SJSA1 (cell line): Measurements from ENCODE around the gene CCNB2. TPM values are rescaled to one million over a fixed set of nuclear protein-coding genes. Genes with fewer than 3 reads are reported as not detected.

Source experiments
- DNase-seq, 2 experiments: peaks; one replicate each; pipeline ENCODE4 v3.0.0-alpha.2; 2015 to 2020; ENCODE audit warnings: low spot score in 2 of 2, low read depth in 1 of 2
- H3K27ac ChIP-seq: fragments of 250-450 bp; sonication (Bioruptor Pico); 2 replicates; pipeline ENCODE4 v1.5.1; 2020; ENCODE audit warnings: mild to moderate bottlenecking, moderate library complexity
- H3K27me3 ChIP-seq: fragments of 250-450 bp; sonication (Bioruptor Pico); replicated peaks from 2 replicates; pipeline ENCODE4 v1.5.1; 2020; ENCODE audit warnings: mild to moderate bottlenecking, moderate library complexity
- H3K36me3 ChIP-seq: fragments of 250-450 bp; sonication (Bioruptor Pico); 2 replicates; pipeline ENCODE4 v1.5.1; 2020; ENCODE audit warnings: mild to moderate bottlenecking
- H3K4me1 ChIP-seq: fragments of 250-450 bp; sonication (Bioruptor Pico); replicated peaks from 2 replicates; pipeline ENCODE4 v1.6.1; 2021; ENCODE audit warnings: mild to moderate bottlenecking
- H3K4me3 ChIP-seq: fragments of 250-450 bp; sonication (Bioruptor Pico); 2 replicates; pipeline ENCODE4 v1.5.1; 2020; ENCODE audit warnings: mild to moderate bottlenecking
- H3K9me3 ChIP-seq: fragments of 250-450 bp; sonication (Bioruptor Pico); replicated peaks from 2 replicates; pipeline ENCODE4 v1.5.1; 2020; ENCODE audit warnings: mild to moderate bottlenecking
- total RNA-seq: library from RNA; depleted of rRNA; stranded (reverse); fragments of >200 nt; shearing (Covaris generic); gene quantifications from 2 replicates; pipeline ENCODE4 v1.2.3, GENCODE V29; 2014; rRNA removed

The CCNB2 gene
- total RNA-seq, result 83.8 and 127 TPM in 2 replicates

- no peaks in the 10 kb centered on the region for H3K27me3 ChIP-seq
- peak within 1 kb of the TSS; percentile 84 for H3K4me3 ChIP-seq
- peaks cover 10% of the 10 kb centered on the region for H3K4me1 ChIP-seq
- peak within 1 kb of the TSS; percentile 97 for H3K27ac ChIP-seq
- no peaks in the 10 kb centered on the region for H3K9me3 ChIP-seq
- peak; percentile 86 to 91 for DNase-seq
- peaks cover 40% of the 10 kb centered on the region for H3K36me3 ChIP-seq
Observed at GRCh38 chr15:59104912-59105732, at the start of gene CCNB2. TSS of gene CCNB2 (plus strand) at chr15:59105146. CDS start at chr15:59105269, 123 bp downstream.

DNA sequence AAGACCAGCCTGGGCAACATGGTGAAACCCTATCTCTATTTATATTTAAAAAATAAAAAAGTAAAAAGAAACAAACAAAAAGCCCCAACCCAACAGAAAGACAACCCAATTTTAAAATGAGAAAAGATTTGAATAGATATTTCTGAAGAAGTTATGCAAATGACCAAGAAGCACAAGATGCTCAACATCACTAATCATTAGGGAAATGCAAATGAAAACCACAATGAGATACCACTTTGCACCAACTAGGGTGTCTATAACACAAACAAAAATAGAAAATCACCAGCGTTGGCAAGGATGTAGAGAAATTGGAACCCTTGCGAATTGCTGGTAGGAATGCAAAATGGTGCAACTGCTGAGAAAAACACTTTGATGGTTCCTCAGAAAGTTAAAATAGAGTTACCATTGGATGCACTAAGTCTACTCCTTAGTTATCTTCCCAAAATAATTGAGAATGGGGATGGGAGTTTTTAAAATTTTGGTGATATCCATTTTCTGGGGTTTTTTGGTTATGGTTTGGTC lies 45.8 kb upstream of the CCNB2 start:
- DNase-seq, result no peak
- H3K4me1 ChIP-seq, result no peaks in the 10 kb centered on the region
- no peak overlapping the region for H3K4me3 ChIP-seq
- H3K9me3 ChIP-seq, result no peaks in the 10 kb centered on the region
- peaks cover 93% of the 10 kb centered on the region for H3K36me3 ChIP-seq
- H3K27me3 ChIP-seq, result no peaks in the 10 kb centered on the region
- H3K27ac ChIP-seq, result no peak overlapping the region

- no peaks in the 10 kb centered on the region for H3K4me1 ChIP-seq
- H3K4me3 ChIP-seq, result no peak overlapping the region
- H3K9me3 ChIP-seq, result no peaks in the 10 kb centered on the region
- H3K27me3 ChIP-seq, result no peaks in the 10 kb centered on the region
- no peak for DNase-seq
- H3K27ac ChIP-seq, result no peak overlapping the region
- H3K36me3 ChIP-seq, result peaks cover 88% of the 10 kb centered on the region
Observed at GRCh38 chr15:59060348-59060747, 44.6 kb upstream of the CCNB2 start.

- H3K27me3 ChIP-seq, result no peaks in the 10 kb centered on the region
- H3K36me3 ChIP-seq, result peaks cover 89% of the 10 kb centered on the region
- H3K4me1 ChIP-seq, result no peaks in the 10 kb centered on the region
- no peak overlapping the region for H3K27ac ChIP-seq
- no peak overlapping the region for H3K4me3 ChIP-seq
- H3K9me3 ChIP-seq, result no peaks in the 10 kb centered on the region
- no peak for DNase-seq
Observed at GRCh38 chr15:59063042-59063441, 41.9 kb upstream of the CCNB2 start.

GRCh38 chr15:59069430-59069829 lies 35.5 kb upstream of the CCNB2 start:
- no peaks in the 10 kb centered on the region for H3K27me3 ChIP-seq
- no peak for DNase-seq
- H3K36me3 ChIP-seq, result peaks cover 56% of the 10 kb centered on the region
- H3K9me3 ChIP-seq, result no peaks in the 10 kb centered on the region
- H3K4me1 ChIP-seq, result no peaks in the 10 kb centered on the region
- no peak overlapping the region for H3K4me3 ChIP-seq
- H3K27ac ChIP-seq, result no peak overlapping the region

DNA sequence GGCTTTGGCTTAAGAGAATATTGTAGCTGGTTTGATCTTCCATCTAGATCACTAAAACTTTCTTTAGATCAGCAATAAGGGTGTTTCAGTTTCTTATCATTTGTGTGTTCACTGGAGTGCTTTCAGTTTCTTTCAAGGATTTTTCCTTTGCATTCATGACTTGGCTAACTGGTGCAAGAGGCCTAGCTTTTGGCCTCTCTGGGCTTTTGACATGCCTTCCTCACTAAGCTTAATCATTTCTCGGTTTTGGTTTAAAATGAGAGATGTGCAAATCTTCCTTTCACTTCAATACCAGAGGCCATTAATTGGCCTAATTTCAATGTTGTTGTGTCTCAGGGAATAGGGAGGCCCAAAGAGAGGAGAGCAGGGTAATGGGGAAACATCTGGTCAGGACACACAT lies 30.3 kb upstream of the CCNB2 start:
- peaks cover 37% of the 10 kb centered on the region for H3K36me3 ChIP-seq
- no peak overlapping the region for H3K4me3 ChIP-seq
- no peak overlapping the region for H3K27ac ChIP-seq
- H3K4me1 ChIP-seq, result no peaks in the 10 kb centered on the region
- no peaks in the 10 kb centered on the region for H3K27me3 ChIP-seq
- no peaks in the 10 kb centered on the region for H3K9me3 ChIP-seq
- no peak for DNase-seq

DNA sequence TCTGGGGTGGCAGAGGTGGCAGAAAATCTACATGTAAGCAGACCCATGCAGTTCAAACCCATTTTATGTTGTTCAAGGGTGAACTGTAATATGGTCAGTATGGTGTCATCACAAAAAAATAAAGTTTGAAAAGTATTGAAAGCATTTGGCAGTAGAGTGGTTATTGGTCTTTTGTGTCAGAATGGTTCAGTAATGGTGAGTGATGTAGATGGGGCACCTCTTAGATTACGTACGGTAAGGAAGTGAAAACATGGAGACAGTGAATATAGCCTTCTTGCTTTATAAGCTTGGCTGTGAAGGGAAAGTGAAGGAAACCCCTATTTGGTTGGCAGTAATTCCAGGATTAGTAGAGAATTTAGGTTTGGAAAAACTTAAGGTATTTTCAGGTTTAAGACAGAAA lies 17.2 kb upstream of the CCNB2 start:
- H3K9me3 ChIP-seq, result no peaks in the 10 kb centered on the region
- peaks cover 70% of the 10 kb centered on the region for H3K36me3 ChIP-seq

DNA sequence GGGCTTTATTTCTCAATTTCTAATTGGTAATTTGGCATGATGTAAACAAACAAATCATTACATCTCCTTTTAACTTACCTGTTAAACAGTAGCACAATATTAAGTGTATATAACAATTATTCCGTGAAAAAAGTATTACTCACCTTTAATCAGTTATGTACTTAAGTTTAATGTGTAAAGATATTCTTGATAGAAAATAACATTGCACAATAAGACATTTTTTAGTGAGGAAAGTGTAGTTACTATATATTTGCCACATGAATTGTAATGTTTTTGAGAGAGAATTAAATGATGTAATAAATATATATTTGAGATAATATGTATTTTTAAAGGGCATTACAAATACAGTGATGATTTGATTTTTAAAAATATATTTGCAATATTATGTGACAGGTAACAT lies 10.9 kb upstream of the CCNB2 start:
- DNase-seq, result no peak
- no peak overlapping the region for H3K27ac ChIP-seq
- H3K4me3 ChIP-seq, result no peak overlapping the region
- no peaks in the 10 kb centered on the region for H3K9me3 ChIP-seq
- H3K27me3 ChIP-seq, result no peaks in the 10 kb centered on the region
- H3K4me1 ChIP-seq, result no peaks in the 10 kb centered on the region
- peaks cover 71% of the 10 kb centered on the region for H3K36me3 ChIP-seq

More for the DNA sequence above, 17.2 kb upstream of the CCNB2 start:
- DNase-seq, result no peak
- H3K4me3 ChIP-seq, result no peak overlapping the region
- H3K27ac ChIP-seq, result no peak overlapping the region
- H3K27me3 ChIP-seq, result no peaks in the 10 kb centered on the region
- no peaks in the 10 kb centered on the region for H3K4me1 ChIP-seq

DNA sequence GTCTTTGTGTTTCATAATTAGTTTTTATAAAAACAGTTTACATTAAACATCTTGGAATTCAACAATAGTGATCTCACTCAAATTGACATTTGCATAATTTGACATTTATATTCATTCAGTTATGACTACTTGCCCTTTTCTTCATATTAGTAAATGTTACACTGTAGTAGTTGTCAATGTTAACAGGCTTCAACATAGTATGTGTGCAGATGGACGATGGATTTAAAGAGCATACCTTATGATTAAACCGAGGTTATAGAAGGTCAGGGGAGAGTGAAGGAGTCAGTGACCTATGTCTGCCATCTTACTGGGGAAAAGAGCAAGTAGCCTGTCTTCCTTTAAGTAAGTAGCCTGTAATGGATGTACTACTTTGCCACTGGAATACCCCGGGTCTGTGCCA lies 8.5 kb upstream of the CCNB2 start:
- H3K27ac ChIP-seq, result no peak overlapping the region
- no peaks in the 10 kb centered on the region for H3K4me1 ChIP-seq
- H3K4me3 ChIP-seq, result no peak overlapping the region
- H3K9me3 ChIP-seq, result no peaks in the 10 kb centered on the region
- H3K36me3 ChIP-seq, result peaks cover 59% of the 10 kb centered on the region
- no peak for DNase-seq
- no peaks in the 10 kb centered on the region for H3K27me3 ChIP-seq

DNA sequence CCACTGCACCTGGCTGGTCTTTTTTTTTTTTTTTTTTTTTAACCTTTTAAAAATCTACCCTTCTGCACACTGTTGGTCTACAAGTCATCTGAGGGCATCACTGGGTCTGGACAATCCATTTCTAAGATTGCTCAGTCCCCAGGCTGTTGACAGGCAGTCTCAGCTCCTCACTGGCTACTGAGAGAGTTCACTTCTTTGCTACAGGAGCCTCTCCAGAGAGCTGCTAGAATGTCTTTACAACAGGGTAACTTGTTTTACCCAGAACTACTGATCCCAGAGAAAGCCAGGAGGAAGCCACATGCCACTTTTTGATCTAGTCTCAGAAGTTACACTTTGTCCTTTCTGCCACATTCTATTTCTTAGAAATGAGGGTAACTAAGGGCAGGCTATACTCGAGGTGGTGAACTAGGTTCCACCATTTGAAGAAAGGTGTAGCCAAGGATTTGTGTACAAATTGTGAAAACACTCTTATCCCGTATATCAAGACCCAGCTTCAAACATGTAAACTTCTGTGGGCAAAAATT lies 5.7 kb upstream of the CCNB2 start:
- Histone ChIP-seq H3K4me3 (no peak overlapping the region), H3K4me1 (peaks cover 1% of the 10 kb centered on the region; the same call in 1 of the 2 replicates), H3K36me3 (peaks cover 40% of the 10 kb centered on the region), H3K27me3 (no peaks in the 10 kb centered on the region), H3K9me3 (no peaks in the 10 kb centered on the region), H3K27ac (no peak overlapping the region)
- no peak for DNase-seq

DNA sequence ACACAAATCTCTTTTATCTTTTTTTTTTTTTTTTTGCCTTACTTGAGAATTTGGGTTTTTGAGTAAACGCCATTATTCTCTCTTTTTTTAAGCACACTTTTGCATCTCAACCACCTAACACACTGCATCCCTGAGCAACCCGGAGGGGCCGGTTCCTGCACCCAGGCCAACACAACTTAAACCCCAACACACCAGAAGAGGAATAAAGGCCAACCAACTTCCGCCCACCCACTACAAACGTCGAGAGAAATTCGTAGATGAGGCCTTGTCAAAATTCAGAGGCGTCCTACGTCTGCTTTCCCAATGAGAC lies 389 bp upstream of the CCNB2 start:
- Histone ChIP-seq H3K4me3 (peak overlapping the region; percentile 84), H3K9me3 (no peaks in the 10 kb centered on the region), H3K4me1 (peaks cover 10% of the 10 kb centered on the region), H3K36me3 (peaks cover 38% of the 10 kb centered on the region), H3K27ac (peak overlapping the region; percentile 97), H3K27me3 (no peaks in the 10 kb centered on the region)
- no peak for DNase-seq

DNA sequence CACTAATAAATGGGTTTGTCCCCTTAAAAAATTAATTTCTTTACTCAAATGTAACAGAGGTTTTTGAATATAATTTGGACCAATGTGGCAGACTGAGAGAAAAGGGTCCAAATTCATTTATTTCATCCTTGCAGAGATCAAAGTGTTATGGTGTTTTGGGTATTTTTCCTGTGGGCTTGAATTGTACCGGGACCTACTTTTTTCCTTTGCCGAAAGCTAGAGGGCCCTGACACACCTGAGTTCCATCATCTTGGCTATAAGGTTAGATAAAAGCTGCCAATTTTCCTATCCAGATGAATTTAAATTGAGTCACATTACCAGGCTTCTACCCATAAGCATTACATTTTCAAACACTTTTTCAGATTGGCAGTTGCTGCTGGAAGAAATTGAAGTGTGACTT lies 908 bp downstream of the CCNB2 start:
- H3K4me3 ChIP-seq, result peak overlapping the region; percentile 84
- H3K4me1 ChIP-seq, result peaks cover 10% of the 10 kb centered on the region
- H3K27ac ChIP-seq, result peak overlapping the region; percentile 97
- no peaks in the 10 kb centered on the region for H3K9me3 ChIP-seq
- peaks cover 45% of the 10 kb centered on the region for H3K36me3 ChIP-seq
- H3K27me3 ChIP-seq, result no peaks in the 10 kb centered on the region
- no peak for DNase-seq

- H3K4me3 ChIP-seq, result no peak overlapping the region
- H3K36me3 ChIP-seq, result peaks cover 92% of the 10 kb centered on the region
- no peaks in the 10 kb centered on the region for H3K9me3 ChIP-seq
- H3K27me3 ChIP-seq, result no peaks in the 10 kb centered on the region
- no peak for DNase-seq
- H3K27ac ChIP-seq, result no peak overlapping the region
- peaks cover 4% of the 10 kb centered on the region; the same call in 1 of the 2 replicates for H3K4me1 ChIP-seq
Observed at GRCh38 chr15:59111251-59111650, 6.3 kb downstream of the CCNB2 start.

DNA sequence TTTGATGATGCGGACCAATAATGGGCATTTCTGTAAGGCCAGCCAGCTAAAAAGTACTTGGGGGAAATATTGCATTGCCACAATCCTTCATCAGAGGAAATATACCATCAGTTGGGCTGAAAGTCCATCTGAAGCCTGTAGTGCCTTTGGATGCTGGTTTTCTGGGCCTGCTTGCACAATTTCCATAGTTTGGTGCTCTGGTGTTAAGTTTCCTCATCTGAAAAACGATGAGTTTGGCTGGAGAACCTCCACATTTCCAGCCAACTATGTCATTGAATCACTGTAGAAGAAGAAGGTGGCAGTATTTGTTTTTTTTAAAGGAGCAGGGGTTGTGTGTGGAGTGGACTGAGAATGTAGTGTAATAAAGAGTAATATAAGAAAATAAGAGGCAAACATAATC lies 10.1 kb downstream of the CCNB2 start:
- Histone ChIP-seq H3K4me3 (no peak overlapping the region), H3K36me3 (peaks cover 97% of the 10 kb centered on the region), H3K9me3 (no peaks in the 10 kb centered on the region), H3K4me1 (no peaks in the 10 kb centered on the region), H3K27ac (no peak overlapping the region), H3K27me3 (no peaks in the 10 kb centered on the region)
- DNase-seq, result no peak
